HepG2 (cell line): ENCODE measurements around the gene KMT2E. TPM values are rescaled to one million over a fixed set of nuclear protein-coding genes. Genes with fewer than 3 reads are reported as not detected.

Experiments
- ATAC-seq: fragments of 200-7000 bp; cut with Tn5 transposase; 3 replicates; pipeline ENCODE4 v1.9.1; 2020; ENCODE audit warnings: mild to moderate bottlenecking, moderate library complexity
- BruUV-seq: library from RNA; stranded (reverse); fragments of 400-500 nt; replicated peaks from 2 replicates; lab custom pipeline; 2021; lab: Mats Ljungman, UMichigan
- CTCF ChIA-PET: fragments of 300-600 bp; formaldehyde crosslinking; extraction: SDS; loops from one replicate; lab custom pipeline; 2021; ENCODE audit warnings: low total read pairs, inconsistent platforms, low intra/inter-chr PET ratio; lab: Yijun Ruan, JAX
- POLR2A ChIA-PET: fragments of 350-600 bp; sonication (Branson Sonifier 250); formaldehyde crosslinking; loops from one replicate; lab custom pipeline; 2020; ENCODE audit warnings: antibody characterized with exemption, inconsistent platforms; lab: Yijun Ruan, JAX
- DNase-seq: peaks from one replicate; pipeline ENCODE4 v3.0.0-alpha.2; 2015; ENCODE audit warnings: low spot score
- FAIRE-seq: peaks from 3 replicates; lab custom pipeline; 2011; peaks lifted over from hg19 to GRCh38; lab: Jason Lieb, UNC
- H2AFZ ChIP-seq: one replicate; pipeline ENCODE4 v1.6.1; 2011; ENCODE audit warnings: low read length, inconsistent platforms
- H3K27ac ChIP-seq: fragments of 300-600 bp; 3 replicates; pipeline ENCODE4 v1.8.0; 2011; ENCODE audit warnings: mixed run types, mild to moderate bottlenecking, mixed read lengths, low read length, inconsistent platforms; ENCODE audit not compliant: insufficient read depth; ENCODE audit errors: extremely low read length
- H3K27me3 ChIP-seq, 2 experiments: fragments of 200-600 bp in 1 of 2; 2 replicates in 1 of 2; 3 replicates in 1 of 2; pipeline versions ENCODE4 v1.6.0 to v1.8.0; 2011; ENCODE audit warnings: low read length in 2 of 2, mild to moderate bottlenecking in 2 of 2, moderate library complexity in 2 of 2, inconsistent platforms in 1 of 2; ENCODE audit not compliant: insufficient read depth in 2 of 2, control insufficient read depth in 1 of 2
- H3K36me3 ChIP-seq, 2 experiments: fragments of 200-600 bp in 1 of 2; replicated peaks in 1 of 2; 2 replicates in 1 of 2; 3 replicates in 1 of 2; pipeline versions ENCODE4 v1.5.1 to v1.8.0; 2011; ENCODE audit warnings: low read length in 2 of 2, inconsistent platforms in 1 of 2; ENCODE audit not compliant: insufficient read depth in 2 of 2, control insufficient read depth in 1 of 2
- H3K4me1 ChIP-seq: 2 replicates; pipeline ENCODE4 v1.5.1; 2012; ENCODE audit warnings: low read length, inconsistent platforms; ENCODE audit not compliant: insufficient read depth
- H3K4me2 ChIP-seq: 2 replicates; pipeline ENCODE4 v1.6.0; 2011; ENCODE audit warnings: low read depth, low read length, inconsistent platforms
- H3K4me3 ChIP-seq, 3 experiments: fragments of 200-600 bp in 1 of 3; sonication (generic), shearing (Covaris generic) in 1 of 3; replicated peaks in 1 of 3; 2 replicates each; pipeline ENCODE4 v1.5.1; 2011 to 2016; ENCODE audit warnings: low read length in 3 of 3, inconsistent platforms in 2 of 3, low read depth in 2 of 3, mild to moderate bottlenecking in 2 of 3, control low read depth in 1 of 3, mixed read lengths in 1 of 3; ENCODE audit not compliant: insufficient read depth in 1 of 3
- H3K79me2 ChIP-seq: one replicate; pipeline ENCODE4 v1.6.1; 2011; ENCODE audit warnings: low read length, inconsistent platforms; ENCODE audit not compliant: insufficient read depth
- H3K9ac ChIP-seq: 2 replicates; pipeline ENCODE4 v1.6.0; 2011; ENCODE audit warnings: mild to moderate bottlenecking, low read depth, low read length, inconsistent platforms; ENCODE audit not compliant: insufficient read depth
- H3K9me3 ChIP-seq: 2 replicates; pipeline ENCODE4 v1.5.1; 2012; ENCODE audit warnings: mild to moderate bottlenecking, low read length
- H4K20me1 ChIP-seq: 2 replicates; pipeline ENCODE4 v1.6.0; 2011; ENCODE audit warnings: inconsistent platforms, mild to moderate bottlenecking, low read length, moderate library complexity; ENCODE audit not compliant: insufficient read depth
- AGO2 ChIP-seq: fragments of 200-400 bp; formaldehyde crosslinking; optimal IDR thresholded peaks from 2 replicates; pipeline ENCODE3; 2017; ENCODE audit warnings: mild to moderate bottlenecking, low read depth, low read length, moderate library complexity
- ELK4 ChIP-seq: sonication (generic); formaldehyde crosslinking; IDR thresholded peaks from 2 replicates; pipeline ENCODE4 v1.9.0; 2021; ENCODE audit warnings: missing genetic modification reagents, borderline replicate concordance
- KMT2A ChIP-seq: sonication (generic); formaldehyde crosslinking; IDR thresholded peaks from 2 replicates; pipeline ENCODE4 v1.4.0; 2020; ENCODE audit warnings: missing genetic modification reagents
- PBX3 ChIP-seq: sonication (generic); formaldehyde crosslinking; IDR thresholded peaks from 2 replicates; pipeline ENCODE4 v1.8.1; 2023; ENCODE audit warnings: missing genetic modification reagents, inconsistent platforms, borderline replicate concordance
- SMARCE1 ChIP-seq: fragments of 450-650 bp; IDR thresholded peaks from 2 replicates; pipeline ENCODE4 v1.6.1; 2017; ENCODE audit warnings: borderline replicate concordance
- THAP11 ChIP-seq: IDR thresholded peaks from 2 replicates; pipeline ENCODE4 v1.6.1; 2016; ENCODE audit warnings: missing biosample characterization, missing genetic modification reagents
- ZBTB44 ChIP-seq: sonication (generic); formaldehyde crosslinking; IDR thresholded peaks from 2 replicates; pipeline ENCODE4 v1.4.0; 2020; ENCODE audit warnings: missing genetic modification reagents
- ZFP82 ChIP-seq: sonication (generic); formaldehyde crosslinking; IDR thresholded peaks from 2 replicates; pipeline ENCODE4 v1.5.1; 2020; ENCODE audit warnings: mild to moderate bottlenecking, missing genetic modification reagents, borderline replicate concordance
- ZNF234 ChIP-seq: sonication (generic); formaldehyde crosslinking; conservative IDR thresholded peaks from 2 replicates; pipeline ENCODE4 v1.5.1; 2020; ENCODE audit warnings: mild to moderate bottlenecking, missing genetic modification reagents
- ZNF256 ChIP-seq: sonication (generic); formaldehyde crosslinking; conservative IDR thresholded peaks from 2 replicates; pipeline ENCODE4 v1.4.0; 2020; ENCODE audit warnings: missing genetic modification reagents
- ZNF281 ChIP-seq: sonication (generic); formaldehyde crosslinking; IDR thresholded peaks from 2 replicates; pipeline ENCODE4 v1.4.0; 2020; ENCODE audit warnings: missing genetic modification reagents, borderline replicate concordance
- ZNF839 ChIP-seq: sonication (generic); formaldehyde crosslinking; IDR thresholded peaks from 2 replicates; pipeline ENCODE4 v1.4.0; 2020; ENCODE audit warnings: missing genetic modification reagents, mild to moderate bottlenecking, borderline replicate concordance
- WGBS: methylation state at CpG from one replicate; pipeline ENCODE4 v1.1.6; 2017; ENCODE audit warnings: low lambda C conversion rate; 5-methylcytosine and 5-hydroxymethylcytosine counted together
- in situ Hi-C: cut with HindIII; loops from 2 replicates; pipeline ENCODE4 v1.10.0; 2017; ENCODE audit warnings: low pct_unique_long_range_greater_than_20kb; ENCODE audit not compliant: extremely low pct_ligation_motif_present
- intact Hi-C: fragments of 100-400 bp; cut with micrococcal nuclease; formaldehyde crosslinking; loops from one replicate; pipeline ENCODE4 v1.10.0; 2022; ENCODE audit not compliant: unreplicated experiment
- polyA plus RNA-seq, 8 experiments: library from polyadenylated mRNA; depleted of rRNA in 3 of 8; stranded (reverse) in 7 of 8; unstranded in 1 of 8; fragments of >200 nt; fragmentation: Illumina TruSeq in 4 of 8; extraction: Trizol in 4 of 8; gene quantifications; 2 replicates each; pipeline versions ENCODE4 v1.2.1 to v1.2.3, GENCODE V29; 2011 to 2016; ENCODE audit warnings: low read depth in 4 of 8, missing spikeins in 1 of 8, mixed read lengths in 1 of 8; ENCODE audit not compliant: insufficient read depth in 1 of 8
- total RNA-seq, 5 experiments: library from RNA; depleted of rRNA; stranded (reverse); fragments of >200 nt; fragmentation: Illumina TruSeq; extraction: Trizol; gene quantifications; 2 replicates each; pipeline ENCODE4 v1.2.3, GENCODE V29; 2016; ENCODE audit warnings: low read depth in 1 of 5

KMT2E gene
- total and polyA plus RNA-seq, 2 of the 13 experiments (the other 11 are each of a cell fraction or from before 2014, with no cell fraction given): 6.3 to 24.4 TPM

- no peak for TF ChIP-seq AGO2
- no peak for TF ChIP-seq PBX3 (CRISPR knock-in tag)
- TF ChIP-seq ELK4 (CRISPR knock-in tag): no peak
- TF ChIP-seq THAP11 (CRISPR knock-in tag): no peak
These were observed 2.0 kb upstream of the KMT2E start (continued) for GRCh38 chr7:105011831-105012502.

GRCh38 chr7:105012503-105013220, 1.3 kb upstream of the KMT2E start:
- H3K27me3 ChIP-seq: no peaks in the 10 kb centered on the region; a peak in 1 of 5 replicates
- intact Hi-C loops (loop anchor here (1.0 kb wide), 1 partner anchor 28 kb away; no protein-coding TSS in a partner anchor), in situ Hi-C loops (no loop called here)
- peak overlapping the region; percentile 100 for H3K9ac ChIP-seq
- peak; percentile 89 for ATAC-seq
- peak overlapping the region; percentile 98 for H3K4me2 ChIP-seq
- FAIRE-seq: no peak
- H3K79me2 ChIP-seq: peaks cover 94% of the 10 kb centered on the region
- ChIA-PET CTCF (no interaction called here), POLR2A (interaction anchor here (0.6 to 4.2 kb wide), 25 partner anchors 9 to 1938 kb away, joined by 3 to 50 read pairs (median 4); partner anchors contain the start of gene ARMC10)
- H3K36me3 ChIP-seq: peaks cover 0 to 10% of the 10 kb centered on the region in 2 experiments; a peak in 2 of 5 replicates
- H4K20me1 ChIP-seq: peaks cover 52% of the 10 kb centered on the region
- DNase-seq: peak; percentile 94
- H2AFZ ChIP-seq: no peak overlapping the region
- WGBS: 2% methylated on average over 34 of the region's 54 CpGs
- H3K4me1 ChIP-seq: peaks cover 39% of the 10 kb centered on the region
- H3K4me3 ChIP-seq: peak overlapping the region; percentile 98 to 100 (median 99)
- no TSS peak for BruUV-seq
- peak overlapping the region; percentile 100 for H3K27ac ChIP-seq
- no peaks in the 10 kb centered on the region for H3K9me3 ChIP-seq
- no peak for TF ChIP-seq ZNF839 (CRISPR knock-in tag)
- peak; percentile 98 for TF ChIP-seq ZNF281 (CRISPR knock-in tag)
- TF ChIP-seq ZNF256: peak; percentile 12; the same call in 1 of the 2 replicates
- TF ChIP-seq KMT2A (CRISPR knock-in tag): peak; percentile 91
- no peak for TF ChIP-seq ZNF234 (CRISPR knock-in tag)
- TF ChIP-seq SMARCE1: no peak
- TF ChIP-seq ZBTB44 (CRISPR knock-in tag): peak; percentile 17
- TF ChIP-seq ZFP82 (CRISPR knock-in tag): peak; percentile 65
